Measurements from ENCODE around the gene SLC26A4.

SLC26A4 gene

DNA sequence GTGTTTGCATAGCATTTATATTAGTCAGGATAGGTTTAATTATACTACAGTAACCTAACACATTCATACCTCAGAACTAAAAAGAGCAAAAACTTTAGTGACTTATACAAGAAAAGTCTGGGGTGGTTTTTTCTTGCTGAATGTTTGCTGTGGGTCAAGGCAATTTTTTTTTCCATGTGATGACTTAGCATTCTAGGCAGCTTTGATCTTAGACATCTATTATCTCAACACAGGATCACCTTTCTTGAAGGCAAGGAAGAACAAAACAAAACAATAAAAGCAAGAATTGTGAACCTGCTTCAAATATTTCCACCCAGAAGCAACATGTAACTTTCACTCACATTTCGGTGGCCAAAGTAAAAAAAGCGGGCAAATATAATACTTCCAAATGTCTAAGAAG lies 62.6 kb downstream of the SLC26A4 start:
- Histone ChIP-seq H3K9me2 (replicated peaks; ENCODE audit: control insufficient read depth, low read length) (no peaks in the 10 kb centered on the region), H3K27me3 (ENCODE audit: control insufficient read depth, low read length) (peaks cover 30% of the 10 kb centered on the region), H3K27ac (ENCODE audit: low read depth, low read length) (no peak overlapping the region), H4K20me1 (ENCODE audit: control insufficient read depth, insufficient read depth, low read depth, low read length) (no peaks in the 10 kb centered on the region), H3K9me3 (ENCODE audit: control insufficient read depth, insufficient read depth, low read length) (no peaks in the 10 kb centered on the region), H3F3A (ENCODE audit: control insufficient read depth, insufficient read depth) (no peaks in the 10 kb centered on the region), H3K4me1 (ENCODE audit: control insufficient read depth, low read length) (no peaks in the 10 kb centered on the region), H3K4me2 (ENCODE audit: low read length) (no peak overlapping the region), H3K36me3 (ENCODE audit: control insufficient read depth, low read length) (no peaks in the 10 kb centered on the region), H3K79me2 (ENCODE audit: control insufficient read depth, low read length) (no peaks in the 10 kb centered on the region), H3K4me3 (ENCODE audit: low read length) (no peak overlapping the region)
- TF ChIP-seq CTCF (IDR thresholded peaks at IDR 0.05; ENCODE audit: low read depth, low read length, poor library complexity, severe bottlenecking): no peak
- no peak for TF ChIP-seq EZH2phosphoT487 (IDR thresholded peaks at IDR 0.05; ENCODE audit: borderline replicate concordance, low read length)

- no peaks in the 10 kb centered on the region for H3K9me3 ChIP-seq (ENCODE audit: control insufficient read depth, insufficient read depth, low read length)
- no peak overlapping the region for H3K27ac ChIP-seq (ENCODE audit: low read depth, low read length)
- H3K4me3 ChIP-seq (ENCODE audit: low read length): no peak overlapping the region
- no peaks in the 10 kb centered on the region for H3F3A ChIP-seq (ENCODE audit: control insufficient read depth, insufficient read depth)
- H3K9me2 ChIP-seq (replicated peaks; ENCODE audit: control insufficient read depth, low read length): no peaks in the 10 kb centered on the region
- no peak for TF ChIP-seq EZH2phosphoT487 (IDR thresholded peaks at IDR 0.05; ENCODE audit: borderline replicate concordance, low read length)
- peak; percentile 67 for TF ChIP-seq CTCF (IDR thresholded peaks at IDR 0.05; ENCODE audit: low read depth, low read length, poor library complexity, severe bottlenecking)
- H3K79me2 ChIP-seq (ENCODE audit: control insufficient read depth, low read length): no peaks in the 10 kb centered on the region
- no peak overlapping the region for H3K4me2 ChIP-seq (ENCODE audit: low read length)
- no peaks in the 10 kb centered on the region for H3K36me3 ChIP-seq (ENCODE audit: control insufficient read depth, low read length)
- H3K27me3 ChIP-seq (ENCODE audit: control insufficient read depth, low read length): peaks cover 29% of the 10 kb centered on the region
- no peaks in the 10 kb centered on the region for H4K20me1 ChIP-seq (ENCODE audit: control insufficient read depth, insufficient read depth, low read depth, low read length)
- no peaks in the 10 kb centered on the region for H3K4me1 ChIP-seq (ENCODE audit: control insufficient read depth, low read length)
Observed at GRCh38 chr7:107725138-107725740, 64.6 kb downstream of the SLC26A4 start.

GRCh38 chr7:107726356-107727130 lies 65.9 kb downstream of the SLC26A4 start:
- no peaks in the 10 kb centered on the region for H3F3A ChIP-seq (ENCODE audit: control insufficient read depth, insufficient read depth)
- no peaks in the 10 kb centered on the region for H3K4me1 ChIP-seq (ENCODE audit: control insufficient read depth, low read length)
- H3K9me3 ChIP-seq (ENCODE audit: control insufficient read depth, insufficient read depth, low read length): no peaks in the 10 kb centered on the region
- no peak overlapping the region for H3K27ac ChIP-seq (ENCODE audit: low read depth, low read length)
- no peak overlapping the region for H3K4me2 ChIP-seq (ENCODE audit: low read length)
- no peaks in the 10 kb centered on the region for H3K36me3 ChIP-seq (ENCODE audit: control insufficient read depth, low read length)
- H4K20me1 ChIP-seq (ENCODE audit: control insufficient read depth, insufficient read depth, low read depth, low read length): no peaks in the 10 kb centered on the region
- peaks cover 23% of the 10 kb centered on the region for H3K27me3 ChIP-seq (ENCODE audit: control insufficient read depth, low read length)
- no peak for TF ChIP-seq CTCF (IDR thresholded peaks at IDR 0.05; ENCODE audit: low read depth, low read length, poor library complexity, severe bottlenecking)
- TF ChIP-seq EZH2phosphoT487 (IDR thresholded peaks at IDR 0.05; ENCODE audit: borderline replicate concordance, low read length): no peak
- no peaks in the 10 kb centered on the region for H3K9me2 ChIP-seq (replicated peaks; ENCODE audit: control insufficient read depth, low read length)
- no peak overlapping the region for H3K4me3 ChIP-seq (ENCODE audit: low read length)
- H3K79me2 ChIP-seq (ENCODE audit: control insufficient read depth, low read length): no peaks in the 10 kb centered on the region
